HEK293 (cell line): ENCODE measurements around the gene ADK.

ENCODE experiments used
- CTCF ChIA-PET: fragments of 350-600 bp; formaldehyde crosslinking; extraction: SDS; loops from one replicate; lab custom pipeline; 2021; ENCODE audit warnings: antibody characterized with exemption; lab: Yijun Ruan, JAX
- POLR2A ChIA-PET: fragments of 300-600 bp; formaldehyde crosslinking; extraction: SDS; loops from one replicate; lab custom pipeline; 2020; ENCODE audit warnings: antibody characterized with exemption, inconsistent platforms; lab: Yijun Ruan, JAX
- H3K27ac ChIP-seq: fragments of 200-500 bp; sonication (Bioruptor generic); 2 replicates; pipeline ENCODE4 v1.5.1; 2014; ENCODE audit warnings: low read depth, low read length, control low read depth, inconsistent platforms; ENCODE audit errors: extremely low read depth
- H3K36me3 ChIP-seq, 2 experiments: fragments of 200-500 bp in 1 of 2; sonication (Bioruptor generic) in 1 of 2; 1 replicate in 1 of 2; 2 replicates in 1 of 2; pipeline ENCODE4 v1.5.1; 2014 to 2017; ENCODE audit warnings: inconsistent platforms in 2 of 2, low read length in 2 of 2; ENCODE audit not compliant: control insufficient read depth in 2 of 2, insufficient read depth in 1 of 2
- H3K4me1 ChIP-seq: fragments of 200-500 bp; sonication (Bioruptor generic); 2 replicates; pipeline ENCODE4 v1.5.1; 2014; ENCODE audit warnings: mild to moderate bottlenecking, low read length, inconsistent platforms; ENCODE audit not compliant: control insufficient read depth, insufficient read depth
- H3K4me3 ChIP-seq: 2 replicates; pipeline ENCODE4 v1.5.1; 2011; ENCODE audit warnings: low read depth, mild to moderate bottlenecking, control low read depth, low read length, moderate library complexity
- H3K9me3 ChIP-seq: fragments of 200-500 bp; sonication (Bioruptor generic); 2 replicates; pipeline ENCODE4 v1.5.1; 2014; ENCODE audit warnings: low read depth, low read length, inconsistent platforms; ENCODE audit not compliant: control insufficient read depth, insufficient read depth
- HOXA7 ChIP-seq: sonication (generic); formaldehyde crosslinking; IDR thresholded peaks from 2 replicates; pipeline ENCODE4 v1.8.1; 2022; ENCODE audit warnings: missing genetic modification reagents, borderline replicate concordance
- SALL2 ChIP-seq: fragments of 450-650 bp; formaldehyde crosslinking; IDR thresholded peaks from 2 replicates; pipeline ENCODE4 v1.5.0; 2017; ENCODE audit warnings: missing biosample characterization, mild to moderate bottlenecking, missing genetic modification characterization, borderline replicate concordance
- TCF7L2 ChIP-seq: IDR thresholded peaks from 2 replicates; pipeline ENCODE4 v1.6.1; 2011; ENCODE audit warnings: low read depth, mild to moderate bottlenecking, inconsistent platforms, low read length, moderate library complexity, borderline replicate concordance
- ZBTB21 ChIP-seq: fragments of 450-650 bp; formaldehyde crosslinking; IDR thresholded peaks from 2 replicates; pipeline ENCODE4 v1.5.1; 2017; ENCODE audit warnings: missing biosample characterization, missing genetic modification characterization
- ZNF366 ChIP-seq: fragments of 450-650 bp; formaldehyde crosslinking; conservative IDR thresholded peaks from 2 replicates; pipeline ENCODE4 v1.5.1; 2016; ENCODE audit warnings: missing biosample characterization, missing genetic modification characterization
- ZNF426 ChIP-seq: fragments of 450-650 bp; formaldehyde crosslinking; IDR thresholded peaks from 2 replicates; pipeline ENCODE4 v1.5.1; 2017; ENCODE audit warnings: missing biosample characterization, missing genetic modification characterization, mild to moderate bottlenecking, inconsistent platforms, moderate library complexity
- ZNF530 ChIP-seq: fragments of 450-650 bp; formaldehyde crosslinking; IDR thresholded peaks from 2 replicates; pipeline ENCODE4 v1.5.1; 2016; ENCODE audit warnings: low read depth, missing biosample characterization, missing genetic modification characterization
- ZNF571 ChIP-seq: fragments of 450-650 bp; formaldehyde crosslinking; IDR thresholded peaks from 2 replicates; pipeline ENCODE4 v1.5.0; 2017; ENCODE audit warnings: missing biosample characterization, missing genetic modification characterization
- ZNF610 ChIP-seq: fragments of 450-650 bp; formaldehyde crosslinking; IDR thresholded peaks from 2 replicates; pipeline ENCODE4 v1.5.1; 2016; ENCODE audit warnings: missing biosample characterization, missing genetic modification characterization, borderline replicate concordance
- ZNF707 ChIP-seq: fragments of 450-650 bp; formaldehyde crosslinking; IDR thresholded peaks from 2 replicates; pipeline ENCODE4 v1.5.1; 2016; ENCODE audit warnings: missing biosample characterization, missing genetic modification characterization
- ZNF768 ChIP-seq: fragments of 450-650 bp; formaldehyde crosslinking; IDR thresholded peaks from 2 replicates; pipeline ENCODE4 v1.5.1; 2018; ENCODE audit warnings: missing biosample characterization, mild to moderate bottlenecking, missing genetic modification characterization
- ZNF785 ChIP-seq: fragments of 450-650 bp; formaldehyde crosslinking; IDR thresholded peaks from 2 replicates; pipeline ENCODE4 v1.5.1; 2016; ENCODE audit warnings: missing biosample characterization, missing genetic modification characterization
- TF ChIP-seq, protein P1 (sequence below): fragments of 450-650 bp; formaldehyde crosslinking; IDR thresholded peaks from 2 replicates; pipeline ENCODE4 v1.5.1; 2016; ENCODE audit warnings: missing biosample characterization, missing genetic modification characterization
- TF ChIP-seq, protein P2 (sequence below): sonication (generic); formaldehyde crosslinking; IDR thresholded peaks from 2 replicates; pipeline ENCODE4 v1.8.1; 2022; ENCODE audit warnings: mild to moderate bottlenecking, moderate library complexity, missing genetic modification reagents
- TF ChIP-seq, protein P3 (sequence below): fragments of 450-650 bp; formaldehyde crosslinking; IDR thresholded peaks from 2 replicates; pipeline ENCODE4 v1.5.1; 2016; ENCODE audit warnings: missing biosample characterization, missing genetic modification characterization
- TF ChIP-seq, protein P4 (sequence below): fragments of 450-650 bp; formaldehyde crosslinking; IDR thresholded peaks from 2 replicates; pipeline ENCODE4 v1.5.1; 2016; ENCODE audit warnings: missing biosample characterization, missing genetic modification characterization
- TF ChIP-seq, protein P5 (sequence below): IDR thresholded peaks from 2 replicates; pipeline ENCODE4 v1.6.1; 2011; ENCODE audit warnings: mild to moderate bottlenecking, low read depth, low read length, borderline replicate concordance
- TF ChIP-seq, protein P6 (sequence below): fragments of 450-650 bp; formaldehyde crosslinking; IDR thresholded peaks from 2 replicates; pipeline ENCODE4 v1.5.1; 2016; ENCODE audit warnings: missing biosample characterization, missing genetic modification characterization

Gene ADK

DNA sequence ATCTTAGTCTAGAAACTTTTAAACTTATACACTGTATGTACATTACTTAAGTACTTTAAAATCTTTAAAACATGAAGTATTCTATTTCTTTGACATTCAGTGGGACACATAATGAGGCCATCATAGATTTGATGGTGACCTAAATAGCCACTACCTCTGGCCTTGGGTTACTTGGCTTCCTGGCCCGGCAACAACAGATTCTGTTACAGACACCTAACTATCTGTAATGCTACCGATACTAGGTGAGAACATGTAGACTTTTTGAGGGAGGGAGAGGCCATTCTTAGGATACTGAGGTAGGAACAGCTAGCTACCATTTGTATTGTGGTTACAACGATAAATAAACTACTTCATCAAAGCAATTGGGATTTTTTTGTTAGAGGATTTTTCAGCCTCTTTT lies 520.7 kb downstream of the ADK start:
- Histone ChIP-seq H3K9me3 (no peaks in the 10 kb centered on the region), H3K27ac (no peak overlapping the region), H3K4me3 (no peak overlapping the region), H3K4me1 (no peaks in the 10 kb centered on the region), H3K36me3 (peaks cover 0 to 13% of the 10 kb centered on the region in 2 experiments; a peak in 1 of 3 replicates)
- POLR2A ChIA-PET = no interaction called here
- CTCF ChIA-PET = no interaction called here
- TF ChIP-seq, protein P1, sequence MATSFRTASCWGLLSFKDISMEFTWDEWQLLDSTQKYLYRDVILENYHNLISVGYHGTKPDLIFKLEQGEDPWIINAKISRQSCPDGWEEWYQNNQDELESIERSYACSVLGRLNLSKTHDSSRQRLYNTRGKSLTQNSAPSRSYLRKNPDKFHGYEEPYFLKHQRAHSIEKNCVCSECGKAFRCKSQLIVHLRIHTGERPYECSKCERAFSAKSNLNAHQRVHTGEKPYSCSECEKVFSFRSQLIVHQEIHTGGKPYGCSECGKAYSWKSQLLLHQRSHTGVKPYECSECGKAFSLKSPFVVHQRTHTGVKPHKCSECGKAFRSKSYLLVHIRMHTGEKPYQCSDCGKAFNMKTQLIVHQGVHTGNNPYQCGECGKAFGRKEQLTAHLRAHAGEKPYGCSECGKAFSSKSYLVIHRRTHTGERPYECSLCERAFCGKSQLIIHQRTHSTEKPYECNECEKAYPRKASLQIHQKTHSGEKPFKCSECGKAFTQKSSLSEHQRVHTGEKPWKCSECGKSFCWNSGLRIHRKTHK (tag by site-specific recombination) = no peak
- TF ChIP-seq, protein P2, sequence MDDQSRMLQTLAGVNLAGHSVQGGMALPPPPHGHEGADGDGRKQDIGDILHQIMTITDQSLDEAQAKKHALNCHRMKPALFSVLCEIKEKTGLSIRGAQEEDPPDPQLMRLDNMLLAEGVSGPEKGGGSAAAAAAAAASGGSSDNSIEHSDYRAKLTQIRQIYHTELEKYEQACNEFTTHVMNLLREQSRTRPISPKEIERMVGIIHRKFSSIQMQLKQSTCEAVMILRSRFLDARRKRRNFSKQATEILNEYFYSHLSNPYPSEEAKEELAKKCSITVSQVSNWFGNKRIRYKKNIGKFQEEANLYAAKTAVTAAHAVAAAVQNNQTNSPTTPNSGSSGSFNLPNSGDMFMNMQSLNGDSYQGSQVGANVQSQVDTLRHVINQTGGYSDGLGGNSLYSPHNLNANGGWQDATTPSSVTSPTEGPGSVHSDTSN = no peak
- no peak for TF ChIP-seq ZBTB21 (tag by site-specific recombination)
- TF ChIP-seq, protein P3, sequence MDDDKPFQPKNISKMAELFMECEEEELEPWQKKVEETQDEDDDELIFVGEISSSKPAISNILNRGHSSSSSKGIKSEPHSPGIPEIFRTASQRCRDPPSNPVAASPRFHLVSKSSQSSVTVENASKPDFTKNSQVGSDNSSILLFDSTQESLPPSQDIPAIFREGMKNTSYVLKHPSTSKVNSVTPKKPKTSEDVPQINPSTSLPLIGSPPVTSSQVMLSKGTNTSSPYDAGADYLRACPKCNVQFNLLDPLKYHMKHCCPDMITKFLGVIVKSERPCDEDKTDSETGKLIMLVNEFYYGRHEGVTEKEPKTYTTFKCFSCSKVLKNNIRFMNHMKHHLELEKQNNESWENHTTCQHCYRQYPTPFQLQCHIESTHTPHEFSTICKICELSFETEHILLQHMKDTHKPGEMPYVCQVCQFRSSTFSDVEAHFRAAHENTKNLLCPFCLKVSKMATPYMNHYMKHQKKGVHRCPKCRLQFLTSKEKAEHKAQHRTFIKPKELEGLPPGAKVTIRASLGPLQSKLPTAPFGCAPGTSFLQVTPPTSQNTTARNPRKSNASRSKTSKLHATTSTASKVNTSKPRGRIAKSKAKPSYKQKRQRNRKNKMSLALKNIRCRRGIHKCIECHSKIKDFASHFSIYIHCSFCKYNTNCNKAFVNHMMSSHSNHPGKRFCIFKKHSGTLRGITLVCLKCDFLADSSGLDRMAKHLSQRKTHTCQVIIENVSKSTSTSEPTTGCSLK (tag by site-specific recombination) = no peak
- TF ChIP-seq ZNF768 = no peak
- TF ChIP-seq, protein P4, sequence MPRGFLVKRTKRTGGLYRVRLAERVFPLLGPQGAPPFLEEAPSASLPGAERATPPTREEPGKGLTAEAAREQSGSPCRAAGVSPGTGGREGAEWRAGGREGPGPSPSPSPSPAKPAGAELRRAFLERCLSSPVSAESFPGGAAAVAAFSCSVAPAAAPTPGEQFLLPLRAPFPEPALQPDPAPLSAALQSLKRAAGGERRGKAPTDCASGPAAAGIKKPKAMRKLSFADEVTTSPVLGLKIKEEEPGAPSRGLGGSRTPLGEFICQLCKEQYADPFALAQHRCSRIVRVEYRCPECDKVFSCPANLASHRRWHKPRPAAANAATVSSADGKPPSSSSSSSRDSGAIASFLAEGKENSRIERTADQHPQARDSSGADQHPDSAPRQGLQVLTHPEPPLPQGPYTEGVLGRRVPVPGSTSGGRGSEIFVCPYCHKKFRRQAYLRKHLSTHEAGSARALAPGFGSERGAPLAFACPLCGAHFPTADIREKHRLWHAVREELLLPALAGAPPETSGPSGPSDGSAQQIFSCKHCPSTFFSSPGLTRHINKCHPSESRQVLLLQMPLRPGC (tag by site-specific recombination) = no peak
- no peak for TF ChIP-seq ZNF530
- TF ChIP-seq HOXA7 (CRISPR knock-in tag) = no peak
- TF ChIP-seq ZNF610 = no peak
- no peak for TF ChIP-seq ZNF707 (tag by site-specific recombination)
- no peak for TF ChIP-seq ZNF571 (tag by site-specific recombination)
- no peak for TF ChIP-seq TCF7L2
- TF ChIP-seq ZNF426 (tag by site-specific recombination) = no peak
- no peak for TF ChIP-seq ZNF366 (tag by site-specific recombination)
- no peak for TF ChIP-seq ZNF785 (tag by site-specific recombination)
- TF ChIP-seq, protein P5, sequence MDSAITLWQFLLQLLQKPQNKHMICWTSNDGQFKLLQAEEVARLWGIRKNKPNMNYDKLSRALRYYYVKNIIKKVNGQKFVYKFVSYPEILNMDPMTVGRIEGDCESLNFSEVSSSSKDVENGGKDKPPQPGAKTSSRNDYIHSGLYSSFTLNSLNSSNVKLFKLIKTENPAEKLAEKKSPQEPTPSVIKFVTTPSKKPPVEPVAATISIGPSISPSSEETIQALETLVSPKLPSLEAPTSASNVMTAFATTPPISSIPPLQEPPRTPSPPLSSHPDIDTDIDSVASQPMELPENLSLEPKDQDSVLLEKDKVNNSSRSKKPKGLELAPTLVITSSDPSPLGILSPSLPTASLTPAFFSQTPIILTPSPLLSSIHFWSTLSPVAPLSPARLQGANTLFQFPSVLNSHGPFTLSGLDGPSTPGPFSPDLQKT = no peak
- TF ChIP-seq SALL2 = no peak
- TF ChIP-seq, all 188 proteins: peak for 0

DNA sequence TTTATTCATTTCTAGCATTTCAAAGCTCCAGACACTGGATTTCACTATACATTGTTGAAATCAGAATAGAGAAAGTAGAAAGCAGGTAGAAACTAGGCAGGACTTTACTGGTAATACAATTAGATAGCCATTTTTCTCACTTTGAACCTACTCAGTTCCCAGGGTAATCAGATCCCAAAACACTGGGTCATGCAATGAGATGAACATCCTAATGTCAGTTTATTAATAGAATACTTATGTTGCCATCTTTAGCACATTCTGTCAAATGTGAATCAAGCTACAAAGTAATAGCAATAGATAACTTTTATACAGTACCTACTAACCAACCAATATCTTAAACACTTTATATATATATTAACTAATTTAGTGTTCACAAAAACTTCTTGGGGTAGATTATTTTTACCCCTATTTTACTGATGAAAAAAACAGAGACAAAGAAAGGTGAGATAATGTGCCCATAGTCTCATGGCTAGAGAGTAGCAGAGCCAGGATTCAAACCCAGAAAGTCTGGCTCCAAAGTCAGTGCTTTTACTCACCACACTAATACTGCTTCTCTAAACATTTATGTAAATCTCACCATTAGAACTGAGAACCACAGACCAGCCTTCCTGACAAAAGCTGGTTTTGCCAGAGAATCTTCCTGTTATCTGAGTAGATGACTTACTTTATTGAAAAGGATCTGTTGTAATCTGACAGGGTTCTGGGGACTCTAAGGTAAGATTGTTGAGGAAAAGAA lies 521.6 kb downstream of the ADK start:
- H3K4me1 ChIP-seq = no peaks in the 10 kb centered on the region
- no peak overlapping the region for H3K27ac ChIP-seq
- no peak overlapping the region for H3K4me3 ChIP-seq
- TF ChIP-seq, protein P6, sequence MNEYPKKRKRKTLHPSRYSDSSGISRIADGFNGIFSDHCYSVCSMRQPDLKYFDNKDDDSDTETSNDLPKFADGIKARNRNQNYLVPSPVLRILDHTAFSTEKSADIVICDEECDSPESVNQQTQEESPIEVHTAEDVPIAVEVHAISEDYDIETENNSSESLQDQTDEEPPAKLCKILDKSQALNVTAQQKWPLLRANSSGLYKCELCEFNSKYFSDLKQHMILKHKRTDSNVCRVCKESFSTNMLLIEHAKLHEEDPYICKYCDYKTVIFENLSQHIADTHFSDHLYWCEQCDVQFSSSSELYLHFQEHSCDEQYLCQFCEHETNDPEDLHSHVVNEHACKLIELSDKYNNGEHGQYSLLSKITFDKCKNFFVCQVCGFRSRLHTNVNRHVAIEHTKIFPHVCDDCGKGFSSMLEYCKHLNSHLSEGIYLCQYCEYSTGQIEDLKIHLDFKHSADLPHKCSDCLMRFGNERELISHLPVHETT (tag by site-specific recombination) = no peak
- peaks cover 0 to 13% of the 10 kb centered on the region in 2 experiments; a peak in 1 of 3 replicates for H3K36me3 ChIP-seq
- CTCF ChIA-PET = interaction anchor here (0.7 to 1.0 kb wide), 2 partner anchors 12 to 430 kb away, joined by 3 read pairs; no protein-coding TSS in a partner anchor
- POLR2A ChIA-PET = no interaction called here
- H3K9me3 ChIP-seq = no peaks in the 10 kb centered on the region
